Panc1 (cell line): ENCODE data around the gene TKT. TPM values are rescaled to one million over a fixed set of nuclear protein-coding genes. Genes with fewer than 3 reads are reported as not detected.

Source experiments
- ATAC-seq: fragments of 200-7000 bp; cut with Tn5 transposase; 2 replicates; pipeline ENCODE4 v1.9.1; 2020; ENCODE audit warnings: mild to moderate bottlenecking, moderate library complexity
- BruUV-seq: library from RNA; stranded (reverse); fragments of 400-500 nt; replicated peaks from 2 replicates; lab custom pipeline; 2021; lab: Mats Ljungman, UMichigan
- CTCF ChIA-PET: fragments of 300-600 bp; sonication (Branson Sonifier 250); formaldehyde crosslinking; loops from one replicate; lab custom pipeline; 2022; ENCODE audit warnings: antibody characterized with exemption; lab: Charles Lee
- POLR2A ChIA-PET: fragments of 300-600 bp; sonication (Branson Sonifier 250); formaldehyde crosslinking; loops from one replicate; lab custom pipeline; 2022; ENCODE audit warnings: antibody characterized with exemption; lab: Charles Lee
- DNase-seq: peaks from one replicate; pipeline ENCODE4 v3.0.0-alpha.2; 2010; ENCODE audit warnings: low read depth, low spot score
- H3K27ac ChIP-seq: 2 replicates; pipeline ENCODE4 v1.5.1; 2011; ENCODE audit warnings: mild to moderate bottlenecking, low read length, inconsistent platforms
- H3K27me3 ChIP-seq: fragments of 200-500 bp; sonication (Bioruptor generic); 2 replicates; pipeline ENCODE4 v1.6.0; 2014; ENCODE audit warnings: low read length, inconsistent platforms; ENCODE audit not compliant: control insufficient read depth, insufficient read depth
- H3K36me3 ChIP-seq: fragments of 200-500 bp; sonication (Bioruptor generic); 2 replicates; pipeline ENCODE4 v1.5.1; 2014; ENCODE audit warnings: inconsistent platforms, mild to moderate bottlenecking, low read length, moderate library complexity; ENCODE audit not compliant: control insufficient read depth, insufficient read depth
- H3K4me1 ChIP-seq: 2 replicates; pipeline ENCODE4 v1.5.1; 2011; ENCODE audit warnings: inconsistent platforms, mild to moderate bottlenecking, low read length, moderate library complexity; ENCODE audit not compliant: control insufficient read depth, insufficient read depth
- H3K4me3 ChIP-seq, 2 experiments: 2 replicates each; pipeline ENCODE4 v1.5.1; 2011 to 2012; ENCODE audit warnings: low read depth in 2 of 2, low read length in 2 of 2, mild to moderate bottlenecking in 2 of 2, inconsistent platforms in 1 of 2, moderate library complexity in 1 of 2
- H3K9me3 ChIP-seq: fragments of 200-500 bp; sonication (Bioruptor generic); 2 replicates; pipeline ENCODE4 v1.5.1; 2014; ENCODE audit warnings: low read depth, mild to moderate bottlenecking, inconsistent platforms, low read length, moderate library complexity; ENCODE audit not compliant: control insufficient read depth, insufficient read depth
- POLR2AphosphoS5 ChIP-seq: IDR thresholded peaks from 2 replicates; pipeline ENCODE4 v1.6.1; 2012; ENCODE audit warnings: mild to moderate bottlenecking, low read depth, low read length, moderate library complexity
- SIN3A ChIP-seq: IDR thresholded peaks from 2 replicates; pipeline ENCODE4 v1.6.1; 2012; ENCODE audit warnings: low read depth, mild to moderate bottlenecking, low read length, moderate library complexity, borderline replicate concordance; ENCODE audit not compliant: insufficient read depth
- TCF7L2 ChIP-seq: IDR thresholded peaks from 2 replicates; pipeline ENCODE4 v1.6.1; 2011; ENCODE audit warnings: mild to moderate bottlenecking, low read depth, low read length, inconsistent platforms
- in situ Hi-C: cut with HindIII; loops from 2 replicates; pipeline ENCODE4 v1.10.0; 2016; ENCODE audit warnings: low sequenced_read_pairs, low pct_unique_long_range_greater_than_20kb
- intact Hi-C: fragments of 100-400 bp; cut with micrococcal nuclease; formaldehyde crosslinking; loops from one replicate; pipeline ENCODE4 v1.10.0; 2022; ENCODE audit not compliant: unreplicated experiment
- total RNA-seq: library from RNA; stranded (reverse); gene quantifications from one replicate; pipeline ENCODE4 v1.2.1, GENCODE V29; 2021; ENCODE audit not compliant: unreplicated experiment
- TF ChIP-seq, protein P1 (sequence below), 2 experiments: IDR thresholded peaks; 2 replicates each; pipeline ENCODE4 v1.6.1; 2011 to 2012; ENCODE audit warnings: low read depth in 2 of 2, control low read depth in 1 of 2, low read length in 1 of 2, mild to moderate bottlenecking in 1 of 2, moderate library complexity in 1 of 2; ENCODE audit not compliant: insufficient read depth in 1 of 2
- TF ChIP-seq, protein P2 (sequence below): fragments of 450-650 bp; IDR thresholded peaks from 2 replicates; pipeline ENCODE4 v1.5.1; 2017; ENCODE audit warnings: mild to moderate bottlenecking

TKT gene
- total RNA-seq, 1 experiment from 2014 or later = 338 TPM

- Histone ChIP-seq H3K4me3 (no peak overlapping the region), H3K4me1 (no peaks in the 10 kb centered on the region), H3K36me3 (no peaks in the 10 kb centered on the region), H3K27me3 (no peaks in the 10 kb centered on the region), H3K27ac (no peak overlapping the region), H3K9me3 (no peaks in the 10 kb centered on the region)
- DNase-seq = no peak
- POLR2A ChIA-PET = no interaction called here
- TF ChIP-seq SIN3A (no peak), POLR2AphosphoS5 (no peak), TCF7L2 (no peak)
- TF ChIP-seq, protein P1, sequence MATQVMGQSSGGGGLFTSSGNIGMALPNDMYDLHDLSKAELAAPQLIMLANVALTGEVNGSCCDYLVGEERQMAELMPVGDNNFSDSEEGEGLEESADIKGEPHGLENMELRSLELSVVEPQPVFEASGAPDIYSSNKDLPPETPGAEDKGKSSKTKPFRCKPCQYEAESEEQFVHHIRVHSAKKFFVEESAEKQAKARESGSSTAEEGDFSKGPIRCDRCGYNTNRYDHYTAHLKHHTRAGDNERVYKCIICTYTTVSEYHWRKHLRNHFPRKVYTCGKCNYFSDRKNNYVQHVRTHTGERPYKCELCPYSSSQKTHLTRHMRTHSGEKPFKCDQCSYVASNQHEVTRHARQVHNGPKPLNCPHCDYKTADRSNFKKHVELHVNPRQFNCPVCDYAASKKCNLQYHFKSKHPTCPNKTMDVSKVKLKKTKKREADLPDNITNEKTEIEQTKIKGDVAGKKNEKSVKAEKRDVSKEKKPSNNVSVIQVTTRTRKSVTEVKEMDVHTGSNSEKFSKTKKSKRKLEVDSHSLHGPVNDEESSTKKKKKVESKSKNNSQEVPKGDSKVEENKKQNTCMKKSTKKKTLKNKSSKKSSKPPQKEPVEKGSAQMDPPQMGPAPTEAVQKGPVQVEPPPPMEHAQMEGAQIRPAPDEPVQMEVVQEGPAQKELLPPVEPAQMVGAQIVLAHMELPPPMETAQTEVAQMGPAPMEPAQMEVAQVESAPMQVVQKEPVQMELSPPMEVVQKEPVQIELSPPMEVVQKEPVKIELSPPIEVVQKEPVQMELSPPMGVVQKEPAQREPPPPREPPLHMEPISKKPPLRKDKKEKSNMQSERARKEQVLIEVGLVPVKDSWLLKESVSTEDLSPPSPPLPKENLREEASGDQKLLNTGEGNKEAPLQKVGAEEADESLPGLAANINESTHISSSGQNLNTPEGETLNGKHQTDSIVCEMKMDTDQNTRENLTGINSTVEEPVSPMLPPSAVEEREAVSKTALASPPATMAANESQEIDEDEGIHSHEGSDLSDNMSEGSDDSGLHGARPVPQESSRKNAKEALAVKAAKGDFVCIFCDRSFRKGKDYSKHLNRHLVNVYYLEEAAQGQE (IDR thresholded peaks at IDR 0.05; ENCODE audit: insufficient read depth in 1 of 2, low read depth in 2 of 2, low read length in 1 of 2) = no peak
- TF ChIP-seq, protein P2, sequence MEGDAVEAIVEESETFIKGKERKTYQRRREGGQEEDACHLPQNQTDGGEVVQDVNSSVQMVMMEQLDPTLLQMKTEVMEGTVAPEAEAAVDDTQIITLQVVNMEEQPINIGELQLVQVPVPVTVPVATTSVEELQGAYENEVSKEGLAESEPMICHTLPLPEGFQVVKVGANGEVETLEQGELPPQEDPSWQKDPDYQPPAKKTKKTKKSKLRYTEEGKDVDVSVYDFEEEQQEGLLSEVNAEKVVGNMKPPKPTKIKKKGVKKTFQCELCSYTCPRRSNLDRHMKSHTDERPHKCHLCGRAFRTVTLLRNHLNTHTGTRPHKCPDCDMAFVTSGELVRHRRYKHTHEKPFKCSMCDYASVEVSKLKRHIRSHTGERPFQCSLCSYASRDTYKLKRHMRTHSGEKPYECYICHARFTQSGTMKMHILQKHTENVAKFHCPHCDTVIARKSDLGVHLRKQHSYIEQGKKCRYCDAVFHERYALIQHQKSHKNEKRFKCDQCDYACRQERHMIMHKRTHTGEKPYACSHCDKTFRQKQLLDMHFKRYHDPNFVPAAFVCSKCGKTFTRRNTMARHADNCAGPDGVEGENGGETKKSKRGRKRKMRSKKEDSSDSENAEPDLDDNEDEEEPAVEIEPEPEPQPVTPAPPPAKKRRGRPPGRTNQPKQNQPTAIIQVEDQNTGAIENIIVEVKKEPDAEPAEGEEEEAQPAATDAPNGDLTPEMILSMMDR = no peak
- no peak for ATAC-seq
- CTCF ChIA-PET = no interaction called here
- intact Hi-C loops = no loop called here
- in situ Hi-C loops = no loop called here
- BruUV-seq = no TSS peak
Measured at GRCh38 chr3:53202331-53203015, 53.3 kb downstream of the TKT start.

GRCh38 chr3:53200501-53201498, 55.0 kb downstream of the TKT start:
- no peak for TF ChIP-seq POLR2AphosphoS5
- no peak for TF ChIP-seq TCF7L2
- TF ChIP-seq, protein P1 (IDR thresholded peaks at IDR 0.05; ENCODE audit: insufficient read depth in 1 of 2, low read depth in 2 of 2, low read length in 1 of 2) = no peak
- TF ChIP-seq, protein P2 = no peak
- TF ChIP-seq SIN3A = no peak
- ChIA-PET POLR2A (no interaction called here), CTCF (no interaction called here)

More at GRCh38 chr3:53200501-53201498, 55.0 kb downstream of the TKT start:
- intact Hi-C loops = no loop called here
- in situ Hi-C loops = no loop called here
- no peak overlapping the region for H3K4me3 ChIP-seq
- peaks cover 3% of the 10 kb centered on the region; the same call in 1 of the 2 replicates for H3K4me1 ChIP-seq
- no peaks in the 10 kb centered on the region for H3K9me3 ChIP-seq
- no TSS peak for BruUV-seq
- H3K27me3 ChIP-seq = no peaks in the 10 kb centered on the region
- no peak for ATAC-seq
- H3K27ac ChIP-seq = no peak overlapping the region
- no peak for DNase-seq
- H3K36me3 ChIP-seq = no peaks in the 10 kb centered on the region
